Ecto neural progenitor cell (in vitro differentiated cells): ENCODE measurements around the gene MPRIP.

Source experiments
- DNase-seq: peaks from one replicate; pipeline ENCODE4 v3.0.0-alpha.2; 2018; ENCODE audit warnings: low spot score

Gene MPRIP

DNA sequence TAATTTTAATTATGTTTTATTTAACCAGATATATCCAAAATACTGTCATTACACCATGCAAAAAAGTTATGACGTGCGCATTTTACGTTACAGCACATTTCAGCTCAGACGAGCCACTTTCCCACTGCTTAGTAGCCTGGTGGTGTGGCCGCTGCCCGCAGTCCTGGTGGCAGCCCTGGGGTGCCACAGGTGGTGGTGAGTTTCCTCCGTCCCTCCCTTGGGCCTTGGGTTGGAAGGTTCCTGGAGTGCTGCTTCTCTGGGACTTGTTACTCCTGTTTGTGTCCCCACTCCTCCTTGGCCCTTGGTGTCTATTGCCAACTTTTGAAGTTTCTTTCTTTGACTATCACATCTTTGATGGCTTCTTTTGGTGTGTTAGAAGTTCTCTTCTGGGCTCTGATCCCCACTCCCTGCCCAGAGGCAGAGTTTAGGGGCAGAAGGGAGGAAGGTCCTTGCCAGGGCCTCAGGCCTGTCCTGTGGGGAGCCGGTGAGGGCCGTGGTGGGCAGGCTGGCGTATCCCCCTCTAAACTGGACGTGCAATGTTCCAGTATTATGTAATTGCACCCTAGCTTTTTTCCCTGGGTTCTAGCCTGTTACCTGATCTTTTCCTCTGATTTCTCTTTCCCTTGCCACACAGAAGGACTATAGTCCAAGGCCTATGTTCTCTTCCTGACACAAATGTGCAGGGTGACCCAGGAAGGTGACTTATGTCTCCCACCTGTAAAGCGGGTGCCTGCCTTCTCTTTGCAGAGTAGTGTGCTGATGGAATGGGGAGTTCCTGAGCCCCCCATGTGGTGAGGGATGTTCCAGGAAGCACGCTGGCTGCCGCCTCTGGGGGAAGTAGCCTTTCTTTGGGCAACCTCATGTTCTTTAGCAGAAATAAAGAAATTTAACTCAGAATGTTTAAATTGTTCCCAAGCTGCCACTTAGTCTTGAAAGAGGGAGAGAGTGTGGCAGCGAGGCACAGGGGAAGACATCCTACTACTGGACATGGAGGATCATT lies 8.4 kb downstream of the MPRIP start:
- DNase-seq, result peak; percentile 43

DNA sequence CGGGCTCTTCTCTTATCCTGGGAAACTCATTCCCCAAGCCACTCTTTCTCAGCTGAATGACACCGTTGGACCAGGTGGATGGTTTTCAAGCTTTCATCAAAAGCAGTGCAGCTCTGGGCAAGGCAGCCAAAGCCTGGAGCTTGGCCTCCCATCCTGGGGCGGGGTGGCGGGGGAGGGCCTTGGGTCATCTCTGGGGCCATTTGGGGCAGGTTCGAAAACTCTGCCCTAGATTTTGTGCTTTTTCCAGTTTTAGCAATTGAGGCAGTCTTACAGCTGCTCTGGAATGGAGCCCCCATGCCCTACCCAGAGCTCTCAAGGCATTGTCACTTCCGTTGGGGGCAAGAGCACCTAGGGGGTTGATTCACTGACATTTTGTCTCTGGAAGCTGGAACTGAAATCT lies 9.1 kb downstream of the MPRIP start:
- peak; percentile 40 for DNase-seq

DNA sequence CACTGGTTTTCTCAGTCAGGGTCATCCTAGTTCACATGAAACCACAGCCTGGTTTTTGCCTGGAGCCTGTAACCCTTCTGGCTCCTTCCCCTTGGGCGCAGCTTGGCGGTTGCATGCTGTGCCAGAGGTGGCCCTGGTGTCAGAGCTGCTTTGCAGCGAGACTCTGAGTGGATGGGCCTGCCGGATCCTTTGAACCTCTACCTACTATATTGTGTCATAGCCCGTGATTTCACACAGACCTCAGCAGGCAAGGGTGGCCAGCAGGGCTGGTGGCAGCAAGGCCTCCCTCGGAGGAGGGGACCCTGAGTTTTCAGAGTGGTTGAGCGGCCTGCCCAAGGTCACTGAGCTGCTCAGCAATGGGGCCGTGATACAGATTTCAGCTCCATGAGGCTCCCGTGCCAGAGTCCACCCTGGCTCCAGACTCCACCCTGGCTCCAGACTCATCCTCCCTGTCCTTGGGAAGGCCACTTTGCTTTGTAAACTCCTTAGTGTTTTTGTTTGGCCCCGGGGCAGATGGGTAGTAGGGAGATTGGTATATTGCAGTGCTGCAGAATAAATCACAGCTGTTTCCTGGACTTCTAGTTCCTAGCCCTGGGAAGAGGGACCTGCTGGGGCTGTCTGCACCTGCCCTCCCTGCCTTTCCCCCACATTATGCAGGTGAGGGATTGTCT lies 9.7 kb downstream of the MPRIP start:
- peak; percentile 44 for DNase-seq

DNA sequence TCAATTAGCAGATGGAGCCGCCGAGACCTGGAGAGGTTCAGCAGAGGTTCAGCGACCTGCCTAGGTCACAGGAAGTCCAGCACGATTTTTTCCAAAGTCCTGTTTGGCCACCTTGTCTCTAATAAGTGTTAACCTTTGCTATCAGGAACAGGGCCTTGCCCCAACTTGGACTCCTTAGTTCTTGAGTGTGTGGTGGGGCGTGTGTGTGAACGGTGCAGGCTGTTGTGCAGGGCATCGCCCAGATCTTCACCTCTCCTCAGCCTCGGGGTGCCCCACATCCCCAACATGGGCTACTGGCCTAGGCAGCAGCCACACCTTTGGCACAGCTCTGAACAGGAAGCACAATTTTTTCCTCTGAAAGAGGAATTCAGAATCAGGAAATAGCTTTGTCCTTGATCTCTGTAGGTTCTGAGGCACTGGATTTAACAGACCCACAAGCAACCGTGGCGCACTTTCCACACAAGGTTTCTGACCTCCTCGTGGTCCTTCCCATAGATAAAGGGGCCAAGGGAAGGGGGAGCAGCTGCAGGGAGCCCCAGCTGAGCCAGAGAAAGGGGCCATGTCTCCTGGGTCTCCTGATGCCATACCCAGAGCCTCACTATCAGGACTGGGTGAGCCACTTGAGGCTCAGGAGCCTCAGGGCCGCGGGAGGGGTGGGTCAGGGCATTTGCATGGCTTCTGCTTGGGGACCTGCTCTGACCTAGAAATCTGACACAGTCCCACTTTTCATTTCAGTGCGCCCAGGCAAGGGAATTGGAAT lies 10.4 kb downstream of the MPRIP start:
- DNase-seq, result no peak

DNA sequence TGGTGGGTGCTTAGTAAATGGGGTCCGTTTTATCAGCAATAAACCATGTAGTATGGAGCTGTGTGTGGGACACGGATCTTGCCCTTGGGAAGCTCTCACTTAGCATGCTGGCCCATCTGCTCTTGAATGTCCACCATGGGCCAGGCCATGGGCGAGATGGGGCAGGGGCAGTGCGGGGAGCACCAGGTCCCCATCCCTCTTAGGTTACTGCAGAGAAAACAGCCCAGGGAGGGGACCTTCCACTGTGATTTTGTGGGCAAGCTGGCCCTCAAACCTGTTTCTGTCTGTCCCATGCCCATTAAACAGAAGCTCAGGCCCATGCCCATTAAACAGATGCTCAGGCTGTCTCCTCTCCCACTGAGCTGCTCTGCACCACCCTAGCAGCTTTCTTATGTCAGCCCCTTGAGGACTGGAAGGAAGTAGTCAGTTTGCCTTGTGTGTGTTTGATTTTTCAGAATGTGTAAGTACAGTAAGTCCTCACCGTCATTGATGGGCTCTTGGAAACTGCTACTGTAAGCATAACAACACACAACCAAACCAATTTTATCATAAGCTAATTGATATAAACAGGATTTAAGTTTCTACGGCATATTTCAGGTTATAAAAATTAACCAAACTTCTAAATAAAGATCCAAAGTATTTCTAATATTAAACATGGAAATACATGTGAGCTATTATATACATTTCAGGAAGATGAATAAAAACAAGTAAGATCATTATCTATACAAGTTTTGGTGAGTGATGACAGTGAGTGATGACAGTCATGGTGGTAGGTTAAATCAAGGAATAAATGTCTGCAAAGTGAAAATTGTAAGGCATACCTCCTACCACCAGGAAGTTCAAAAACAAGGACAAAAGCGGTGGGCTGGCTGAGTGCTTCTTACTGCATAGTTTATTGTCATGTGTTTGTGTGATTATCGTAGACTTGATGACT lies 11.5 kb downstream of the MPRIP start:
- DNase-seq, result no peak

DNA sequence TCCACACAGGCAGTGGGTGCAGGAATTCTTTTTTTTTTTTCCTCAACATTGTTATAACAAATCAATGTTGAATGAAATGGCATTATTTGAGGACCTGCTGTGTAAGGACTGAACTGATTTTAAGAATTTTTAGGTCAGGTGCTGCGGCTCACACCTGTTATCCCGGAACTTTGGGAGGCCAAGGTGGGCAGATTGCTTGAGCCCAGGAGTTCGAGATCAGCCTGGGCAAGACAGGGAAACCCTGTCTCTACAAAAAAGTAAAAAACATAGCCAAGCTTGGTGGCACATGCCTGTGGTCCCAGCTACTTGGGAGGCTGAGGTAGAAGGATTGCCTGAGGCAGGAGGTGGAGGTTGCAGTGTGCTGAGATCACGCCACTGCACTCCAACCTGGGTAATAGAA lies 12.4 kb downstream of the MPRIP start:
- DNase-seq, result no peak

DNA sequence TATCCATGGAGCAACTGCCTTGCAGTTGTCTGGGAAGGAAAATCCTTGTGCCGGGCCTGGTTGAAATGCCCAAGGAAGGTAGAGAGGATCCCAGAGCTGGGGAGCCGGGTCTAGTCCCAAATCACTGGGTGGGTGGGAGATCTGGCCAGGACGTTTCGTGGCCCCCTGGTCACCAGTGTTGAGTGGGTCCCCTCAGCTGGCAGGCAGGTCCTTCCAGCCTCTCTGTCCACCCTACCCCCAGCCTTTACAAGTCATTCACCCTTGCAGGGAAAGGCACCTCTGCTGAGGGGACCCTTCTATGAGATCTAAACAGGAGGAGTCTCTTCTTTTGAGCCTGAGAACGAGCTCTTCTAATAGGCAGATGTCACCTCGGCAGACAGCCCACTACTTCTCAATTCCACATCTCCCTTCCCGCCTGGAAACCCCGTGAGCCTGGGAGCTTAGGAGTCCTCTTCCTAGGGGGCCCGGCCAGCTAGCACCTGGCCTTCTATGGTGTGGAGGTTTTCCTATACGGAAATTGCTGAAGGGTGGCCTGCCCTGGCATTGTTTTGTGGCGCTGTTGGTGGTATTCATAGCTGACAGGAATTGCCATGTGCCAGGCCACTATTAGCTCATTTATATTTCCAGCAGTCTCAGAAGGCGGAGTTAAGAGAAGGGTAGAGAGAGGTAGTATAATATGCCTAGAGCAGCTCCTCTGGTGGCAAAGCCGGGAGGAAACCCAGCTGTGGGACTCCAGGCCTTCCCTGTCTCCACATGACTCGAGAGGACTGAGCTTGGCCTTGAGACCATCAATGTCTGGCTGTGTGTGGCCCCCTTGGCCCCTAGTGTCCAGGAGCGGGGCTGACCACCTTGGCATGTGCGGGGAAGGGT lies 13.3 kb downstream of the MPRIP start:
- DNase-seq, result no peak

DNA sequence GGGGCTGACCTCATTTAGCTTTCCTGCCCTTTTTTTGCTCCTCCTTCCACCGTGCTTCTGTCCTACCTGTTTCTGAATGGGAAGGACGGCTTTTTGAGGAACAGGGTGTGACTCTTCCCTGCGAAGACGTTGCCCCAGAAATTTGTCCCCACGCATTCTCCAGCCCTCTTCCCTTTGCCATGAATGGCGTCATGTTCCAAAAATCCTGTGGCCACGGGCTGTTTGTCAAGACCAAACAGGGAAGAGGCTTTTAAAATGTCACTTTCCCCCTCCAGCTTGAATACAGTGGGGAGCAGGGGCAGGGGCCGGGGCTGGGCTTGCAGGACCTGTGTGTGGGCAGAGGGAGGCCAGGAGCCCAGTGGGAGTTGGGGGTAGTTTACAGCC lies 13.9 kb downstream of the MPRIP start:
- no peak for DNase-seq

DNA sequence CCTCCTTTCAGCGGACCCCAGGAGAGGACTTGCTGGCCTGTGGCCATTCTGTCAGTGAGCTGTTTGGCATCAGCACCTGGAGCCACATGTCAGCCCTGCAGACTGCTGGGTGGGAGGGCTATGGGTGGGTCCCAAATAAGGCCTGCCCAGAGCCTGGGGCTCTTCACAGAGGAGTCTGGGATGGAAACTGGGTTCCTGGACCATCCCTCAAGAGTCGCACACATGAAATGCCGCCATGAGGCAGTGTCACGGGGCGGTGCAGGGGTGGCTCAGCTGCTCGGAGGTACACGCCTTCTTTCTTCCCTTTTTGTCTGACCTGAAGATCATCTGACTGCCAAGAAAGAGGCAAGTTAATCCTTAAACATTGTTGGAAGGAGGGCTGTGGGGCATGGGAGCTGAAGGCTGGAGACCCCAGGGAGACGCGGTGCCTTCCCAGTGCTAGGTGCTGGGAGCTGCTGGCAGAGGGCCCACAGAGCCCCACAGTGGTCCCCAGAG lies 14.8 kb downstream of the MPRIP start:
- no peak for DNase-seq

DNA sequence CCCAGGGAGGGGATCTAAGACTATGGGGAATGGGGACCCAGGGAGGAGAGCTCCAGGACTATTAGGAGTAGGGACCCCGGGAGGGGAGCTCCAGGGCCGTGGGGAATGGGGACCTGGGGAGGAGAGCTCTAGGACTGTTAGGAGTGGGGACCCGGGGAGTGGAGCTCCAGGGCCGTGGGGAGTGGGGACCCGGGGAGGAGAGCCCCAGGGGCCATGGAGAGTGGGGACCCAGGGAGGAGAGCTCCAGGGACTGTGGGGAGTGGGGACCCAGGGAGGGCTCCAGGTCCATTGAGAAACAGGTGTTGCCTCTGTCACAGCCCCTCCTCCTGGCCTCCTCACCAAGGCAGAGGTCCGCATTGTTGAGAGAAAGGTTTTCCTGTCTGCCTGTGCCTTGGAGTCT lies 16.0 kb downstream of the MPRIP start:
- no peak for DNase-seq

DNA sequence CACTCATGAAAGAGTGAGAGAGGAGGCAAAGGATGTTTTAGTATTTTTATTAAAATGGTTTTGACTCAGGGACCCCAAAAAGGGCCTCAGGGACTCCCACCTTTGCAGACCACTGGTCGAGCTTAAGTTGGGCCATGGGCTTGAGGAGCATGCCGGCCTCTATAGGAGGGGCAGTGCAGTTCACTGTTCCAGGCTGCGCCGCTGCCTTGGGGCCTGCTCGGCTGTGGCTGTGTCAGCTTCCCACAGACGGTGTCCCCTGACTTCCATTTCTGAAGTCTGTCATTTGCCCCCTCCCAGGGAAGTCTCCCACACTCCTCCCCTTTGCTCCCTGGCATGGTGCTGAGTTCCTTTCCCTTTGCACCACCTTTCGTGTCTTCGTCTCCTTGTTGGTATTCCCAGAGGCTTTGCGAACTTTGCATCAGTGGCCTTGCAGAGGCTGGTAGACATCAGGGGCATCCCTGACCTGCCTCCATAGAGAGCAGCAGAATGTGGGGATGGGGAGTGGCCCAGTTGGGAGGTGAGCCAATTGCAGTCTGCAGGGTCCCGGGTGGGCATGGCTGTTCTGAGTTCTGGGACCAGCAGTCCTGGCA lies 17.1 kb downstream of the MPRIP start:
- no peak for DNase-seq

DNA sequence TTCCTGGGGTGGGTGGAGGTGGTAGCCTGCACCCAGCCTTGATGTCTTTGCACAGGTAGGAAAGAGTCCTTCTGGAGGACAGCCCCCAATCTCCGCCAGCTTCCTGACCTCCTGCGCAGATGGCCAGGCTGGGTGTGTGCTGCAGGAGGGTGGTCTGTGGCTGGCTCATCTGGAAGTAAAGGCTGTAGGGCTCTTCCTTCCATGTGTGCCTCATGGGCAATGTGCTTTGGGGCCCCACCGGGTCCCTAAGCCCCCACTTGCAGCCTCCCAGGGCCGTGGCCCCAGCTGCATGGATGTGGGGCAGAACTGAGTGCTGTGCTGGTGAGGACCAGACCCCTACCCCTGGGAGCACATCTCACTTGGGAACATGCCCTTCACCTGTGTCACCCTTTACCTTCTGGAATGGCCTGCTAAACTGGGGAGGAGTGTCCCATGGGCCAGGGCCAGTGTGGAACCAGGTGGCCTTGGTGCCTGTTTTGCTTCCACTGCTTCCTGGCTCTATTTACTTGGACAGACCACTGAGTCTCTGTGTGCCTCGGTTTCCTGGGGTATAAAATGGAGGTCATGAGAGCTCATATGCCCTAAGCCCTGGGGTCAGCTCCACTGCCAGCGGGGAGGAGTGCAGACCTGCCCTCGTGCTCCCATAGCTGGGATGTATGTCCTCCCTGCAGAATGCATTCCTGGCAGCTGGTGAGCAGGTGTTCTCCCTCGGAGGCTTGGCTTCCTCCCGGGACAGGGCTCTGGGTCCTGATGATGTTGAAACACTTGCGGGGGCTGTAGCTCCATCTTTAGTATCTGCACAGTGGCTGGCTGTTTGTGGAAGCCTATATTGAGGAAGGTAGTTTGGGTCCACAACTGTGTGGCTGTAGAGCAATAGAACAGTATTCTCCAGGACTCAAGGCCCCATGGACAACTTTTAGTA lies 18.0 kb downstream of the MPRIP start:
- DNase-seq, result no peak

DNA sequence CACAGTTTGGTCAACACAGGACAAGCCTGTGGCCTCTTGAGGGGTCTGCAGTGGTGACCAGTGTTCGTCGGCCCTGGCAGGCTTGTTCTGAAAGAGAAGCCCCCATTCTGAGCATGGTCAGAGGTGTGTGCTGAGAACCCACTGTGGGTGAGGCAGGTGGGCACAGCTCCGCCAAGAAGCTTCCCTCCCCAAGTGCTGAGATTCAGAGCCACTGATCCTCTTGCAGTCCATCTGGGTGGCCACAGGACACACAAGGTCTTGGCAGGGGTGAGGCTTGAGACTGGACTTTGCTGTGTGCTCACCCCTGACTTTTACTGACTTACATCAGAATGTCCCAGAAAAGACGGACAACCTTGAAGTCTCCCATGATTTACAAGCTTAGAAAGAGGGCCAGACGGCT lies 18.7 kb downstream of the MPRIP start:
- DNase-seq, result no peak

DNA sequence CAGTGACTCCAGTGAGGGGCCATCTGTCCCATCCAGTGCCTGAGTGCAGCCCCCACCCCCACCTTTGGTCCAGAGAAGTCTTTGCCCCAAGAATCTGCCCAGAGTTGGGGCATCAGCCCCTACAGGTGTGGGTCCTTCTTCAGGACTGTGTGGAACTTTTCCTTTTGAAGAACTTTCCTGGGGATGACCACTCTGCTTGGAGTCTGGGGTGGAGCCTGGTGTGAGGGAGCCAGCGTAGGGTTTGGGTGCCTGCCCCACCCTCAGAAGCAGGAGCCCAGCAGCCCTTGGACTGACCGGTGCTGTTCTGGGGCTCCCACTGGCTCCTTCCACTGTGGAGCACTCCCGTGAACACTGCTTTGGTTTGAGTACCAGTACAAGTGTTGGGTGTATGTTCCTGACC lies 19.3 kb downstream of the MPRIP start:
- DNase-seq, result no peak

DNA sequence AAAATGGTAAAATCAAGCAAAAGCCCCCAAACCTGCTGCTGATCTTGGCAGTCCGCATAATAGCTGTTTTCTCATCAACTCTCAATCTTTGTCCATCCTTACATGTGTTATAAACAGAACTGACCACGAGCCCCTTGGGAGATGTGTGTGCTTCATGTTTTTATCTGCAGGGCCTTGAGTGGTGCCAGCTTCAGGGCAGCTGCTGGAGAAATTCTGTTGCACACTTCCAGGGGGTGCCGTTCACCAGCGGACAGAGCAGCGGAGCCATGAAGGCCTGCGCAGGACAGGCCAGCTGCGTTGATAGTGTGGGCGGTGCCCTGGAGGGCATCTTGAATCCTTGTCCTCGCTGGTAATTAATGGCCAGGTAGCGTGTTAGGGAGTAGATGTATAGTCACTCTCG lies 20.1 kb downstream of the MPRIP start:
- DNase-seq, result no peak

DNA sequence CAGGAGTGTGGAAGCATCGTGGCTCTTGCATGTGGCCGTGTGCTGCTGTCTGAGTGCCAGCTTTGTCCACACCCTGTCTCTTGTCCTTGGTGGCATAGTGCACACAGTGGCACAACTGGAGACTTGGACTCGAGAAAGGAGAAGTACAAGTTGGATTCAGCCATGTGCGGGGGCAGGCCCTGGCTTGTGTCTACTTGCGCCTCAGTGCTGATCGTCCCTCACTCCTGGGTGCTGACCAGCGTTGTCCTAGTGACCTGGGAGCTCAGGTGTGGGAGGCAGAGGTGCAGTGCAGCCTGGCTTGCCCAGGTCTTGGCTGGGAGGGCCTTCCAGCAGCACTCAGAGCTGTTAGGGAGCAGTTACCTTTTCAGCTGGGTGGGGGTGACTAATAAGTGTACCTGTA lies 20.6 kb downstream of the MPRIP start:
- DNase-seq, result no peak

DNA sequence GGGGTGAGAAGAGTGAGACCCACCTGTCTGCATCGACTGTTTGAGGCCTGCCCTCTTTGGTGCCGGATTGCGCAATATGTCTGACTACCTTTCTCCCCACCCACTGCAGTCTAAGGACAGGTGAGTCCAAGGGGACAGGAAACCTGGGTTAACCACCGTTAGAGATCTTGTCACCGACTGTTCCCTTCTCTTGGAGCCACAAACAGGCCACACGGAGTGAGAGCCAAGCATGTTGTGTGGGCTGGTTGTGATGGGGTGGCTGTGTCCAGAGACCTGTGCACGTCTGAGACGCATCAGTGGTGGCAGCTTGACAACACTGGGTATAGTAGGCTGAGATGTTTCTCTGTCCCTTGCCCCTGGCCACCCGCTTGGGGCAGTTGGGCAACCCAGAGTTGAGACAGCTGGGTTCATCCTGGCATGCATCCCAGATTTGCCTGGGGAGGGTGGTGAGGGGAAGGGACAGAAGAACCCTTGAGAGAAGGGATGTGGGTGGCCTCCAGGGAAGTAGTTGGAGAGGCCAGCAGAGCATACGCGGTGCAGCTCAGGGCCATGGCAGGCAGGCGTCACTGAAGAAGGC lies 21.4 kb downstream of the MPRIP start:
- DNase-seq, result no peak

DNA sequence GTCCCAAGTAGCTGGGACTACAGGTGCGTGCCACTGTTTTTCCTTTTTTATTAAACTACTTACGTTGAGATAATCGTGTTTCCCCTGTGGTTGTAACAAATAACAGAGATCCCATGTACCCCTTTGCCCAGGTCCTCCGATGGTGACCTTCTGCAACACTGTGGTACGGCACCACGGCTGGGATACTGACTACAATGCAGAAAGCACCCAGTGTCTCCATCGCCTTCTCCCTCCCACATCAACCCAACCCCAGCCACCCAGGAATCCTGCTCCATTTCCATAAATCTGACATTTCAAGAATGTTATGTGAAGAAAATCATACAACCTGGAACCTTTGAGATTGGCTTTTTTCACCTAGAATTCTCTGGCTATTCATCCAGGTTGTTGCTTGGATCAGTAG lies 22.1 kb downstream of the MPRIP start:
- DNase-seq, result no peak

DNA sequence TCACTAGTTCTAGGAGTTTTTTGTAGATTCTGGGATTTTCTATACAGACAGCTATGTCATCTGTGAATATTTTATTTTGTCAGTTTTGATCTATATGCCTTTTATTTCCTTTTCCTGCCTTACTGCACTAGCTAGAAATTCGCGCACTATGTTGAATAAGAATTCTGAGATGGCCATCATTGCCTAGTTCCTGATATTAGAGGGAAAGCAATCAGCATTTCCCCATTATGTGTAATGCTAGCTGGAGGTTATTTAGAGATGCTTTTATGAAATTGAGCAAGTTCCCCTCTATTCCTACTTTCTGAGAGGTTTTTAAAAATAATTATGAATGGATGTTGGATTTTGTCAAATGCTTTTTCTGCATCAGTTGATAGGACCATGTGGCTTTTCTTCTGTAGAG lies 23.8 kb downstream of the MPRIP start:
- no peak for DNase-seq
